PC-9 (cell line): ENCODE results near the gene NUBPL. TPM values are rescaled to one million over a fixed set of nuclear protein-coding genes. Genes with fewer than 3 reads are reported as not detected.

Experiments used
- BruUV-seq: library from RNA; stranded (reverse); fragments of 400-500 nt; replicated peaks from 2 replicates; lab custom pipeline; 2021; lab: Mats Ljungman, UMichigan
- CTCF ChIA-PET: fragments of 300-600 bp; sonication (Branson Sonifier 250); formaldehyde crosslinking; loops from one replicate; lab custom pipeline; 2022; ENCODE audit warnings: antibody characterized with exemption; lab: Charles Lee
- POLR2A ChIA-PET: fragments of 300-600 bp; sonication (Branson Sonifier 250); formaldehyde crosslinking; loops from one replicate; lab custom pipeline; 2022; ENCODE audit warnings: antibody characterized with exemption; ENCODE audit not compliant: unreplicated experiment; lab: Charles Lee
- DNase-seq, 2 experiments: peaks; one replicate each; pipeline versions ENCODE4 v3.0.0 to v3.0.0-alpha.2; 2015 to 2022; ENCODE audit warnings: mixed read lengths in 1 of 2
- H2AFZ ChIP-seq: fragments of 200-600 bp; sonication (generic); 2 replicates; pipeline ENCODE4 v1.8.1; 2017; ENCODE audit warnings: antibody characterized with exemption
- H3F3A ChIP-seq: fragments of 200-600 bp; sonication (generic); 2 replicates; pipeline ENCODE4 v1.8.1; 2017; ENCODE audit warnings: antibody characterized with exemption, mild to moderate bottlenecking, low read depth; ENCODE audit not compliant: insufficient read depth
- H3K27ac ChIP-seq: fragments of 200-600 bp; sonication (generic); 2 replicates; pipeline ENCODE4 v1.6.1; 2016; ENCODE audit warnings: mixed run types
- H3K27me3 ChIP-seq: fragments of 200-600 bp; sonication (generic); 2 replicates; pipeline ENCODE4 v1.6.1; 2016; ENCODE audit warnings: low read depth, mixed run types; ENCODE audit not compliant: insufficient read depth
- H3K36me3 ChIP-seq: fragments of 200-600 bp; sonication (generic); 2 replicates; pipeline ENCODE4 v1.6.1; 2016; ENCODE audit warnings: low read depth, mixed run types
- H3K4me1 ChIP-seq: fragments of 200-600 bp; sonication (generic); replicated peaks from 2 replicates; pipeline ENCODE4 v1.6.1; 2016; ENCODE audit warnings: mixed run types; ENCODE audit not compliant: insufficient read depth
- H3K4me2 ChIP-seq: fragments of 200-600 bp; sonication (generic); 2 replicates; pipeline ENCODE4 v1.6.1; 2017; ENCODE audit warnings: mixed run types
- H3K4me3 ChIP-seq: fragments of 200-600 bp; sonication (generic); 2 replicates; pipeline ENCODE4 v1.6.1; 2016; ENCODE audit warnings: mixed run types
- H3K79me2 ChIP-seq: fragments of 200-600 bp; sonication (generic); 2 replicates; pipeline ENCODE4 v1.6.1; 2017; ENCODE audit warnings: low read depth, mixed run types
- H3K9me2 ChIP-seq: fragments of 200-600 bp; sonication (generic); 2 replicates; pipeline ENCODE4 v1.8.1; 2017; ENCODE audit warnings: mild to moderate bottlenecking; ENCODE audit not compliant: insufficient read depth
- H3K9me3 ChIP-seq: fragments of 200-600 bp; sonication (generic); 2 replicates; pipeline ENCODE4 v1.8.1; 2016; ENCODE audit warnings: low read depth; ENCODE audit not compliant: insufficient read depth
- H4K20me1 ChIP-seq: fragments of 200-600 bp; sonication (generic); 2 replicates; pipeline ENCODE4 v1.8.1; 2017; ENCODE audit not compliant: insufficient read depth
- CTCF ChIP-seq: fragments of 200-600 bp; sonication (generic); conservative IDR thresholded peaks from 2 replicates; pipeline ENCODE4 v1.6.1; 2017; ENCODE audit warnings: mixed run types, antibody characterized with exemption, mild to moderate bottlenecking, moderate library complexity
- EZH2 ChIP-seq: fragments of 200-600 bp; sonication (generic); IDR thresholded peaks from 2 replicates; pipeline ENCODE4 v1.8.0; 2017; ENCODE audit warnings: antibody characterized with exemption, low read depth
- intact Hi-C: fragments of 100-400 bp; cut with micrococcal nuclease; formaldehyde crosslinking; loops from one replicate; pipeline ENCODE4 v1.10.0; 2022; ENCODE audit not compliant: unreplicated experiment
- total RNA-seq: library from RNA; stranded (reverse); gene quantifications from 2 replicates; pipeline ENCODE4 v1.2.3, GENCODE V29; 2021

NUBPL gene
- total RNA-seq, 1 experiment from 2014 or later: 14.6 TPM

DNA sequence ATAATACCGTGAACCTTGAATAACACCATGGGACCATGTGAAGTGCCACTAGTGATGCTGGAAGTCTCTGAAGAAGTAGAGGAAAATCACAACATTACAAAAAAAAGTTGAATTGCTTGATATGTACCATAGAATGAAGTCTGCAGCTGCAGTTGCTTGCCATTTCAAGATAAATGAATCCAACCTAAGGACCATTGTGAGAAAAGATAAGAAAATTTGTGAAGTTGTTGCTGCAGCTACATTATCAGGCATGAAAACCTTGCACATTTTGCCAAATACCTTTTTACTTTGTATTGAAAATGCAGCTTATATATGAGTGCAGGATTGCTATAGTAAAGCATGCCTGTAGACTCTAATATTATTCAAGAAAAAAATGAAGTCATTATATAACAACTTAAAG lies 126.5 kb downstream of the NUBPL start:
- no peak overlapping the region for H3K4me2 ChIP-seq
- no peaks in the 10 kb centered on the region for H3F3A ChIP-seq
- no peak overlapping the region for H3K27ac ChIP-seq
- H3K27me3 ChIP-seq: no peaks in the 10 kb centered on the region
- no peak for DNase-seq
- no peaks in the 10 kb centered on the region for H3K36me3 ChIP-seq
- no TSS peak for BruUV-seq
- CTCF ChIA-PET: no interaction called here
- no peaks in the 10 kb centered on the region for H3K9me3 ChIP-seq
- TF ChIP-seq CTCF (no peak), EZH2 (no peak)
- no peak overlapping the region for H2AFZ ChIP-seq
- no peaks in the 10 kb centered on the region for H3K9me2 ChIP-seq
- H3K79me2 ChIP-seq: no peaks in the 10 kb centered on the region
- H3K4me3 ChIP-seq: no peak overlapping the region
- no peaks in the 10 kb centered on the region for H4K20me1 ChIP-seq
- no peaks in the 10 kb centered on the region for H3K4me1 ChIP-seq
- intact Hi-C loops: no loop called here
- POLR2A ChIA-PET: no interaction called here

- ChIA-PET CTCF (no interaction called here), POLR2A (no interaction called here)
- H3K4me2 ChIP-seq: no peak overlapping the region
- no peaks in the 10 kb centered on the region for H3K9me3 ChIP-seq
- intact Hi-C loops: no loop called here
- no peaks in the 10 kb centered on the region for H3K27me3 ChIP-seq
- H3F3A ChIP-seq: no peaks in the 10 kb centered on the region
- H2AFZ ChIP-seq: no peak overlapping the region
- no TSS peak for BruUV-seq
- no peaks in the 10 kb centered on the region for H3K4me1 ChIP-seq
- H3K27ac ChIP-seq: no peak overlapping the region
- no peaks in the 10 kb centered on the region for H3K79me2 ChIP-seq
- no peak overlapping the region for H3K4me3 ChIP-seq
- no peaks in the 10 kb centered on the region for H3K9me2 ChIP-seq
- no peaks in the 10 kb centered on the region for H3K36me3 ChIP-seq
- TF ChIP-seq CTCF: no peak
- no peak for TF ChIP-seq EZH2
- no peaks in the 10 kb centered on the region for H4K20me1 ChIP-seq
- DNase-seq: no peak
These were observed 128.9 kb downstream of the NUBPL start for GRCh38 chr14:31690056-31690455.

DNA sequence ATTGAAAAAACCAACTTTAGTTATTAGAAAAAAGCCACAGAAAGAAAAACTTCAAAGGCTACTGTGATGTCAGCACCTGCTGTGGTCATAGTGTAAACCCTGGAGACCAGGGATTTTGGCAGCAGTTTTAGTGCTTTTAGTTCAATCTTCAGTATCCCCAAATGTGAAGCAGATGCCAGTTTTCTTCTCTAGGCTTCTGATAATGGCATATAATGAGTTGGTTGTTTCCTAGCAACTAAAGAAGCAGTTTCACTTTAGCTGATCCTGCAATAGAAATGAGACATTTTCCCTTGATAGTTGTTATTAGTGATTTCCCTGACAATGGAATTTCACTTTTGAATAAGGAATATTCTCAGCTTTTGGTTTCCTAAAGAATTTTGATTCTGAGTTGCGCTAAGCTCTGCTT lies 131.2 kb downstream of the NUBPL start:
- CTCF ChIA-PET: no interaction called here
- H3K27ac ChIP-seq: no peak overlapping the region
- no peaks in the 10 kb centered on the region for H3K36me3 ChIP-seq
- no peak for DNase-seq
- BruUV-seq: no TSS peak
- H3K9me2 ChIP-seq: no peaks in the 10 kb centered on the region
- H3K4me2 ChIP-seq: no peak overlapping the region
- H2AFZ ChIP-seq: no peak overlapping the region
- H4K20me1 ChIP-seq: no peaks in the 10 kb centered on the region
- intact Hi-C loops: no loop called here
- H3F3A ChIP-seq: no peaks in the 10 kb centered on the region
- H3K4me3 ChIP-seq: no peak overlapping the region
- no peaks in the 10 kb centered on the region for H3K27me3 ChIP-seq
- H3K9me3 ChIP-seq: no peaks in the 10 kb centered on the region
- H3K79me2 ChIP-seq: no peaks in the 10 kb centered on the region
- TF ChIP-seq EZH2 (no peak), CTCF (no peak)
- POLR2A ChIA-PET: interaction anchor here (0.7 kb wide), 1 partner anchor 136 kb away, joined by 3 read pairs; no protein-coding TSS in a partner anchor
- H3K4me1 ChIP-seq: no peaks in the 10 kb centered on the region
